Left renal pelvis (tissue), 4 donors: ENCODE data around the gene KDM4C. TPM values are rescaled to one million over a fixed set of nuclear protein-coding genes. Genes with fewer than 3 reads are reported as not detected.
"Not testable (repeated sequence)": the region's sequence is repeated elsewhere in the genome, so short reads cannot be mapped to it uniquely, and the experiment has no call there.

Experiments used
- DNase-seq, 4 donors: peaks; one replicate each; pipeline ENCODE4 v3.0.0-alpha.2; 2013; ENCODE audit warnings: low read depth in 4 of 4, low spot score in 3 of 4
- polyA plus RNA-seq, 4 donors: library from polyadenylated mRNA; unstranded; fragments of 120-200 nt; gene quantifications; one replicate each; pipeline ENCODE4 v1.2.1, GENCODE V29; 2013; ENCODE audit not compliant: insufficient read length in 4 of 4

The KDM4C gene
- polyA plus RNA-seq, 4 donors: 12.5 to 17.5 (median 16.2) TPM

GRCh38 chr9:6802926-6803325 lies 45.2 kb downstream of the KDM4C start:
- DNase-seq: no peak

GRCh38 chr9:6805532-6805931 lies 47.8 kb downstream of the KDM4C start:
- DNase-seq: no peak

GRCh38 chr9:6806318-6806717 lies 48.5 kb downstream of the KDM4C start:
- not testable (repeated sequence) for DNase-seq

GRCh38 chr9:6807669-6808068 lies 49.9 kb downstream of the KDM4C start:
- not testable (repeated sequence) for DNase-seq

- DNase-seq: no peak
Measured at GRCh38 chr9:6811436-6811835, 53.7 kb downstream of the KDM4C start.

GRCh38 chr9:6816581-6816980 lies 58.8 kb downstream of the KDM4C start:
- no peak for DNase-seq

- DNase-seq: no peak
Measured at GRCh38 chr9:6818292-6818922, 60.6 kb downstream of the KDM4C start.

- no peak for DNase-seq
Measured at GRCh38 chr9:6819112-6819511, 61.3 kb downstream of the KDM4C start.

GRCh38 chr9:6819529-6819928 lies 61.8 kb downstream of the KDM4C start:
- no peak for DNase-seq

GRCh38 chr9:6822696-6823095 lies 64.9 kb downstream of the KDM4C start:
- no peak for DNase-seq

- DNase-seq: peak; percentile 25 to 54 (median 50)
Measured at GRCh38 chr9:6827439-6828145, 69.8 kb downstream of the KDM4C start.

GRCh38 chr9:6829027-6829426 lies 71.3 kb downstream of the KDM4C start:
- DNase-seq: no peak

- no peak for DNase-seq
Measured at GRCh38 chr9:6829536-6829935, 71.8 kb downstream of the KDM4C start.

- no peak for DNase-seq
Measured at GRCh38 chr9:6833518-6834192, 75.9 kb downstream of the KDM4C start.

- no peak for DNase-seq
Measured at GRCh38 chr9:6834306-6834705, 76.5 kb downstream of the KDM4C start.

GRCh38 chr9:6838158-6838557 lies 80.4 kb downstream of the KDM4C start:
- DNase-seq: no peak

GRCh38 chr9:6842584-6842947 lies 84.8 kb downstream of the KDM4C start:
- no peak for DNase-seq

- DNase-seq: no peak
Measured at GRCh38 chr9:6843742-6844141, 86.0 kb downstream of the KDM4C start.

- DNase-seq: no peak
Measured at GRCh38 chr9:6844267-6844666, 86.5 kb downstream of the KDM4C start.

- DNase-seq: no peak
Measured at GRCh38 chr9:6845128-6845826, 87.5 kb downstream of the KDM4C start.

- DNase-seq: peak in 3 of 4 donors; percentile 14 to 64 (median 25)
Measured at GRCh38 chr9:6845880-6846279, 88.1 kb downstream of the KDM4C start.
